HEK293 (cell line): ENCODE measurements around the gene ANKRD13D.

Source experiments
- CTCF ChIP-seq: fragments of 450-650 bp; formaldehyde crosslinking; IDR thresholded peaks from 2 replicates; pipeline ENCODE4 v1.5.1; 2016; ENCODE audit warnings: missing biosample characterization, missing genetic modification characterization
- REPIN1 ChIP-seq: fragments of 450-650 bp; formaldehyde crosslinking; IDR thresholded peaks from 2 replicates; pipeline ENCODE4 v1.5.1; 2017; ENCODE audit warnings: missing biosample characterization, missing genetic modification characterization, low read depth
- ZNF140 ChIP-seq: fragments of 450-650 bp; formaldehyde crosslinking; IDR thresholded peaks from 2 replicates; pipeline ENCODE4 v1.5.1; 2016; ENCODE audit warnings: missing biosample characterization, missing genetic modification characterization
- ZNF555 ChIP-seq: fragments of 450-650 bp; formaldehyde crosslinking; conservative IDR thresholded peaks from 2 replicates; pipeline ENCODE4 v1.5.1; 2017; ENCODE audit warnings: missing biosample characterization, mild to moderate bottlenecking, missing genetic modification characterization, inconsistent platforms
- ZNF585B ChIP-seq: fragments of 450-650 bp; formaldehyde crosslinking; IDR thresholded peaks from 2 replicates; pipeline ENCODE4 v1.5.1; 2016; ENCODE audit warnings: missing biosample characterization, missing genetic modification characterization
- ZNF792 ChIP-seq: fragments of 450-650 bp; formaldehyde crosslinking; IDR thresholded peaks from 2 replicates; pipeline ENCODE4 v1.5.1; 2016; ENCODE audit warnings: missing biosample characterization, missing genetic modification characterization

DNA sequence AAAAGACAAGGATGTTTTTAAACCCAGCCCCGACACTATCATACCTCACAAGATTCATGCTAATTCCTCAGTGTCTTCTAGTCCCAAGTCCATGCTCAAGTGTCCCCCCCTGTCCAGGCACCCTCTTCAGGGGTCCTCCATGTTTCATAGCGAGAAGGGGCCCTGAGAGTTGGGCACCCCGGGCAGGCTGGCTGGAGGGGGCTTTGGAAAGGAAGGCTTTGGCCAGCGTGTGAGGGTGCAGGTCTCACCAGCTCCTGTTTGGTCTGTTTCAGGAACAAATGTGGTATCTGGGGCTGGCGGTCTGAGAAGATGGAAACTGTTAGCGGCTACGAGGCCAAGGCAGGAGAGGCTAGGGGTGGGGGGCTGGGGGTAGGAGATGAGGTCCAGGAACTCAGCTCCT, 9.7 kb downstream of the ANKRD13D start:
- TF ChIP-seq CTCF, result no peak
- no peak for TF ChIP-seq ZNF792 (tag by site-specific recombination)
- TF ChIP-seq ZNF140 (tag by site-specific recombination), result no peak
- TF ChIP-seq ZNF585B (tag by site-specific recombination), result no peak
- no peak for TF ChIP-seq ZNF555 (tag by site-specific recombination)
- TF ChIP-seq REPIN1 (tag by site-specific recombination), result no peak
